ENCODE data around the gene CDH24.

GRCh38 chr14:23071244-23071920 lies 14.1 kb upstream of the CDH24 start:
- TF ChIP-seq, protein P1, sequence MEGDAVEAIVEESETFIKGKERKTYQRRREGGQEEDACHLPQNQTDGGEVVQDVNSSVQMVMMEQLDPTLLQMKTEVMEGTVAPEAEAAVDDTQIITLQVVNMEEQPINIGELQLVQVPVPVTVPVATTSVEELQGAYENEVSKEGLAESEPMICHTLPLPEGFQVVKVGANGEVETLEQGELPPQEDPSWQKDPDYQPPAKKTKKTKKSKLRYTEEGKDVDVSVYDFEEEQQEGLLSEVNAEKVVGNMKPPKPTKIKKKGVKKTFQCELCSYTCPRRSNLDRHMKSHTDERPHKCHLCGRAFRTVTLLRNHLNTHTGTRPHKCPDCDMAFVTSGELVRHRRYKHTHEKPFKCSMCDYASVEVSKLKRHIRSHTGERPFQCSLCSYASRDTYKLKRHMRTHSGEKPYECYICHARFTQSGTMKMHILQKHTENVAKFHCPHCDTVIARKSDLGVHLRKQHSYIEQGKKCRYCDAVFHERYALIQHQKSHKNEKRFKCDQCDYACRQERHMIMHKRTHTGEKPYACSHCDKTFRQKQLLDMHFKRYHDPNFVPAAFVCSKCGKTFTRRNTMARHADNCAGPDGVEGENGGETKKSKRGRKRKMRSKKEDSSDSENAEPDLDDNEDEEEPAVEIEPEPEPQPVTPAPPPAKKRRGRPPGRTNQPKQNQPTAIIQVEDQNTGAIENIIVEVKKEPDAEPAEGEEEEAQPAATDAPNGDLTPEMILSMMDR (conservative IDR thresholded peaks at IDR 0.05; ENCODE audit: low read depth in 2 of 2) = no peak
- TF ChIP-seq NANOG (IDR thresholded peaks at IDR 0.05; ENCODE audit: borderline replicate concordance) (no peak), POLR2AphosphoS5 (IDR thresholded peaks at IDR 0.05; ENCODE audit: low read depth) (peak; percentile 93), EZH2 (IDR thresholded peaks at IDR 0.05; ENCODE audit: low read depth, unreplicated experiment) (no peak), CREB1 (CRISPR knock-in tag; IDR thresholded peaks at IDR 0.05; ENCODE audit: low read depth) (0 out of 2 replicates have a peak, but pooled peaks have one; percentile 31), REST (IDR thresholded peaks at IDR 0.05; ENCODE audit: unreplicated experiment) (no peak), JUNB (IDR thresholded peaks at IDR 0.05; ENCODE audit: unreplicated experiment) (no peak), STAT1 (IDR thresholded peaks at IDR 0.05; ENCODE audit: unreplicated experiment) (no peak), EZH2phosphoT487 (IDR thresholded peaks at IDR 0.05; ENCODE audit: unreplicated experiment) (no peak)
